GM21447 (cell line): ENCODE data around the gene ANGPTL8.

Experiments
- ATAC-seq: cut with Tn5 transposase; IDR thresholded peaks from one replicate; pipeline ENCODE4 v1.9.1; 2021; ENCODE audit not compliant: unreplicated experiment

Gene ANGPTL8

GRCh38 chr19:11239377-11240000 lies at the start of gene ANGPTL8:
TSS of gene ANGPTL8 (plus strand) at chr19:11239619. CDS start at chr19:11239638, 19 bp downstream.
- no peak for ATAC-seq

- no peak for ATAC-seq
These were observed 48.9 kb upstream of the ANGPTL8 start for GRCh38 chr19:11190501-11190900.

GRCh38 chr19:11191273-11191755 lies 48.1 kb upstream of the ANGPTL8 start:
- no peak for ATAC-seq

GRCh38 chr19:11191934-11192333 lies 47.5 kb upstream of the ANGPTL8 start:
- ATAC-seq, result no peak

GRCh38 chr19:11192957-11193939 lies 46.2 kb upstream of the ANGPTL8 start:
- no peak for ATAC-seq

- no peak for ATAC-seq
These were observed 45.2 kb upstream of the ANGPTL8 start for GRCh38 chr19:11194173-11194572.

GRCh38 chr19:11194656-11195558 lies 44.5 kb upstream of the ANGPTL8 start:
- no peak for ATAC-seq

GRCh38 chr19:11195681-11196080 lies 43.7 kb upstream of the ANGPTL8 start:
- ATAC-seq, result no peak

- ATAC-seq, result no peak
These were observed 42.8 kb upstream of the ANGPTL8 start for GRCh38 chr19:11196406-11197287.

- peak; percentile 69 for ATAC-seq
These were observed 41.9 kb upstream of the ANGPTL8 start, which contains the start of gene KANK2 for GRCh38 chr19:11197291-11198174. TSS of gene KANK2 (minus strand) at chr19:11197545. CDS start at chr19:11194511, 3,034 bp downstream.

- ATAC-seq, result no peak
These were observed 41.3 kb upstream of the ANGPTL8 start for GRCh38 chr19:11198175-11198534.

- ATAC-seq, result no peak
These were observed 40.5 kb upstream of the ANGPTL8 start for GRCh38 chr19:11198769-11199424.

GRCh38 chr19:11199517-11199916 lies 39.9 kb upstream of the ANGPTL8 start:
- no peak for ATAC-seq

- ATAC-seq, result no peak
These were observed 39.3 kb upstream of the ANGPTL8 start for GRCh38 chr19:11200015-11200574.

GRCh38 chr19:11200931-11201330 lies 38.5 kb upstream of the ANGPTL8 start:
- no peak for ATAC-seq

GRCh38 chr19:11201791-11202190 lies 37.6 kb upstream of the ANGPTL8 start:
- ATAC-seq, result no peak

- no peak for ATAC-seq
These were observed 36.8 kb upstream of the ANGPTL8 start for GRCh38 chr19:11202488-11203193.
